OCI-LY7 (cell line): Measurements from ENCODE around the gene RORC. TPM values are rescaled to one million over a fixed set of nuclear protein-coding genes. Genes with fewer than 3 reads are reported as not detected.

Experiments
- BruUV-seq: library from RNA; stranded (reverse); fragments of 400-500 nt; replicated peaks from 2 replicates; lab custom pipeline; 2021; lab: Mats Ljungman, UMichigan
- CTCF ChIA-PET: fragments of 300-600 bp; sonication (Branson Sonifier 250); formaldehyde crosslinking; loops from one replicate; lab custom pipeline; 2022; ENCODE audit warnings: antibody characterized with exemption; ENCODE audit not compliant: unreplicated experiment; lab: Charles Lee
- POLR2A ChIA-PET: fragments of 300-600 bp; sonication (Branson Sonifier 250); formaldehyde crosslinking; loops from one replicate; lab custom pipeline; 2022; ENCODE audit warnings: antibody characterized with exemption; lab: Charles Lee
- DNase-seq: peaks from one replicate; pipeline ENCODE4 v3.0.0-alpha.2; 2015; ENCODE audit warnings: low spot score
- H2AFZ ChIP-seq: fragments of 200-600 bp; sonication (generic), shearing (Covaris generic); 2 replicates; pipeline ENCODE4 v1.6.1; 2014; ENCODE audit warnings: mild to moderate bottlenecking, antibody characterized with exemption, low read length, moderate library complexity
- H3K27ac ChIP-seq: fragments of 200-600 bp; sonication (generic); 2 replicates; pipeline ENCODE4 v1.5.1; 2014; ENCODE audit warnings: mixed run types, low read depth, mild to moderate bottlenecking, moderate library complexity, low read length, inconsistent platforms; ENCODE audit not compliant: poor library complexity, severe bottlenecking
- H3K36me3 ChIP-seq: fragments of 200-600 bp; sonication (generic); 2 replicates; pipeline ENCODE4 v1.6.1; 2014; ENCODE audit warnings: mild to moderate bottlenecking, antibody characterized with exemption, low read length, moderate library complexity, mixed read lengths; ENCODE audit not compliant: insufficient read depth
- H3K4me1 ChIP-seq: fragments of 200-600 bp; sonication (generic); 2 replicates; pipeline ENCODE4 v1.5.1; 2014; ENCODE audit warnings: mild to moderate bottlenecking, low read length; ENCODE audit not compliant: insufficient read depth, poor library complexity, severe bottlenecking
- H3K4me2 ChIP-seq: fragments of 200-600 bp; sonication (generic); 2 replicates; pipeline ENCODE4 v1.6.1; 2014; ENCODE audit warnings: mild to moderate bottlenecking, low read length
- H3K4me3 ChIP-seq: fragments of 200-600 bp; sonication (generic); 2 replicates; pipeline ENCODE4 v1.5.1; 2014; ENCODE audit warnings: mild to moderate bottlenecking, low read depth, low read length; ENCODE audit not compliant: poor library complexity, severe bottlenecking
- H3K79me2 ChIP-seq: fragments of 200-600 bp; sonication (generic); 2 replicates; pipeline ENCODE4 v1.6.1; 2016; ENCODE audit warnings: low read depth, mild to moderate bottlenecking, low read length, moderate library complexity, mixed read lengths; ENCODE audit not compliant: insufficient read depth
- H3K9me2 ChIP-seq: fragments of 200-600 bp; sonication (generic); 2 replicates; pipeline ENCODE4 v1.6.1; 2016; ENCODE audit warnings: mild to moderate bottlenecking, low read length, mixed read lengths; ENCODE audit not compliant: insufficient read depth
- H3K9me3 ChIP-seq: fragments of 200-600 bp; sonication (generic); 2 replicates; pipeline ENCODE4 v1.6.1; 2014; ENCODE audit warnings: mild to moderate bottlenecking, mixed run types, low read length, mixed read lengths
- H4K20me1 ChIP-seq: fragments of 200-600 bp; sonication (generic); 2 replicates; pipeline ENCODE4 v1.6.1; 2014; ENCODE audit warnings: mild to moderate bottlenecking, antibody characterized with exemption, low read length, moderate library complexity, mixed read lengths; ENCODE audit not compliant: insufficient read depth
- CTCF ChIP-seq: fragments of 200-600 bp; sonication (generic); conservative IDR thresholded peaks from 2 replicates; pipeline ENCODE4 v1.5.1; 2014; ENCODE audit warnings: mild to moderate bottlenecking, antibody characterized with exemption, low read length, moderate library complexity, mixed read lengths
- EZH2phosphoT487 ChIP-seq: fragments of 200-600 bp; sonication (generic); IDR thresholded peaks from 2 replicates; pipeline ENCODE4 v1.6.1; 2018; ENCODE audit warnings: low read depth, borderline replicate concordance, mild to moderate bottlenecking, mixed run types, antibody characterized with exemption, low read length, moderate library complexity, mixed read lengths
- intact Hi-C: fragments of 100-400 bp; cut with micrococcal nuclease; formaldehyde crosslinking; loops from one replicate; pipeline ENCODE4 v1.10.0; 2022; ENCODE audit not compliant: unreplicated experiment
- total RNA-seq, 2 experiments: library from RNA; depleted of rRNA in 1 of 2; stranded (reverse); fragments of >200 nt in 1 of 2; shearing (Covaris generic) in 1 of 2; gene quantifications; 2 replicates each; pipeline ENCODE4 v1.2.3, GENCODE V29; 2014 to 2022

The RORC gene
- total RNA-seq, 2 experiments from 2014 or later, result not detected

GRCh38 chr1:151871284-151872030 is 39.9 kb upstream of the RORC start:
- Histone ChIP-seq H2AFZ (no peak overlapping the region), H3K4me1 (no peaks in the 10 kb centered on the region), H3K9me2 (no peaks in the 10 kb centered on the region), H4K20me1 (no peaks in the 10 kb centered on the region), H3K4me3 (no peak overlapping the region), H3K9me3 (no peaks in the 10 kb centered on the region), H3K27ac (no peak overlapping the region), H3K36me3 (no peaks in the 10 kb centered on the region), H3K79me2 (no peaks in the 10 kb centered on the region), H3K4me2 (no peak overlapping the region)
- DNase-seq, result no peak
- no TSS peak for BruUV-seq
- no peak for TF ChIP-seq CTCF
- POLR2A ChIA-PET, result interaction anchor here (0.7 kb wide), 1 partner anchor 183 kb away, joined by 3 read pairs; no protein-coding TSS in a partner anchor
- intact Hi-C loops, result no loop called here
- CTCF ChIA-PET, result interaction anchor here (1.2 kb wide), 1 partner anchor 12 kb away, joined by 4 read pairs; no protein-coding TSS in a partner anchor

- no TSS peak for BruUV-seq
- ChIA-PET POLR2A (no interaction called here), CTCF (no interaction called here)
These were observed 36.9 kb upstream of the RORC start for GRCh38 chr1:151868486-151868885.

More at GRCh38 chr1:151868486-151868885, 36.9 kb upstream of the RORC start:
- no peak overlapping the region for H3K4me3 ChIP-seq
- no peak overlapping the region for H3K27ac ChIP-seq
- no peak for DNase-seq
- intact Hi-C loops, result no loop called here
- no peak overlapping the region for H2AFZ ChIP-seq
- H3K9me2 ChIP-seq, result no peaks in the 10 kb centered on the region
- no peaks in the 10 kb centered on the region for H3K36me3 ChIP-seq
- H3K9me3 ChIP-seq, result no peaks in the 10 kb centered on the region
- no peak for TF ChIP-seq EZH2phosphoT487
- no peak for TF ChIP-seq CTCF
- H3K4me1 ChIP-seq, result no peaks in the 10 kb centered on the region
- no peak overlapping the region for H3K4me2 ChIP-seq
- no peaks in the 10 kb centered on the region for H3K79me2 ChIP-seq
- H4K20me1 ChIP-seq, result no peaks in the 10 kb centered on the region
